Amniotic epithelial cell (primary cell): ENCODE measurements around the gene DIRAS1.
"Not testable (repeated sequence)": the region's sequence is repeated elsewhere in the genome, so short reads cannot be mapped to it uniquely, and the experiment has no call there.

Experiments
- DNase-seq: peaks from one replicate; pipeline ENCODE4 v3.0.0-alpha.2; 2010; ENCODE audit warnings: low read depth

Gene DIRAS1

DNA sequence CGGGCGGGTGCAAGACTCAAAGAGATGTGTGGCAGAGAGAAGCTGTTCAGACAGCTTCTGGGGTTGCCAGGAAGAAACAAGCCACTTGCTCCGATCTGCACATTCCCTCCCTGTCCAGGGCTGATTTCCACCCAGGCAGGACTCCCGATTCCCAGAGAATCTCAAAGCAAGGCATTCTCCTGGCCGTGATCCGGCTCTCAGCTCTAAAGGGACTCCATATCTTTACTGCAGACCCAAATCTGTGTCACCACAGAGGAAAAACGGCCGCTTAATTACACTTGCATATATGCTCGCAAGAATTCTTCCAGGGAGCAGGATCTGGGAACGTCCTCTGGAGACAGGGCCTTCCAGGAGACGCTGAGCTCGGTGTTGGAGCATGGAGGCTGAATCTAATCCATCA, 44.3 kb downstream of the DIRAS1 start:
- no peak for DNase-seq

- no peak for DNase-seq
These were observed 45.3 kb downstream of the DIRAS1 start for GRCh38 chr19:2675892-2676291.

GRCh38 chr19:2670217-2670616, 51.0 kb downstream of the DIRAS1 start:
- DNase-seq: no peak

DNA sequence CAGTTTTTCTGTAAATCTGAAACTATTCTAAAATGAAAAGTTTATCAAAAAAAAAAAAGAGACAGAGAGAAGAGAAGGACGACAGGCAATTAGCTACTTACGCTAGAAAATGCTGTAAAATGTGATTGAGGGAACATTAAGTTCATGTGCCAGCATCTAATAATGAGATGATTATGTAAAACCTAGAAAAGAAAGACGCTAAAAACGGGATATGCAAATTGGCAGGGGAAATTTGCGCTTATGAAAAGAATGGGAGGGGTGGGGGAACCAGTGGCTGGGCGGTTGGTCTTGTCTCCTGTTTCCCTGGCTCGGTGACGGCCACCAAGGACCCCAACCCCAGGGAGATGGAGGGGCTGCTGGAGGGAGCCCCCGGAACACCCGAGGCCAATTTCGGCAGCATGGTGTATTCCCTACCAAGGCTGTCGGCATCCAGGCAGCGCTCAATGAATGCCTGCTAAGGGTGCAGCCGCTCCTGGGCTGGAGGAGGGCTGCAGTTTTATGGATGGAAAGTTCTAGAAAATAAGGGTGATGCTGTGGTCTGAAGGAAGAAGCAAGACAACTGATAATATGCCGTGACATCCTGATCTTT, 52.9 kb downstream of the DIRAS1 start:
- DNase-seq: no peak

- not testable (repeated sequence) for DNase-seq
These were observed 53.8 kb downstream of the DIRAS1 start for GRCh38 chr19:2667349-2667748.

DNA sequence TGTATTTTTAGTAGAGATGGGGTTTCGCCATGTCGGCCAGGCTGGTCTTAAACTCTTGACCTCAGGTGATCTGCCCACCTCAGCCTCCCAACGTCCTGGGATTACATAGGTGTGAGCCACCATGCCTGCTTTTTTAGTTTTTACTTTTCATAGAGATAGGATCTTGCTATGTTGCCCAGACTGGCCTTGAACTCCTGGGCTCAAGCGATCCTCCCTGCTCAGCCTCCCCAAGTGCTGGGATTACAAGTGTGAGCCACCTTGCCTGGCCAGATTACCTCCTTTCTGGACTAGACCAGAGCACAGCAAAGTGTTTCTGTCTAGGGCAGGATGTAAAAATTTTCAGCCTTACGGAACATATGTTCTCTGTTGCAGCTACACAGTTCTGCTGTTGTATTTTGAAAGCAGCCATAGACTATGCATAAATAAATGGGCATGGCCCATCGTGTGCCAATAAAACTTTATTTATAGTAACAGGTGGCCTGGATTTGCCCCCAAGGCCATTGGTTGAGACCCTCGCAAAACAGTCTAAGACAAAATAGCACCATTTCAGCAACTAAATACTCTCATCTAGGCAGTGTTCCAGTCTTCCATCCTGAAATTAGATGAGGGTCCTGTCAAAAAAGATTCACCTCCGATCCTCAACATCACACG, 54.7 kb downstream of the DIRAS1 start:
- no peak for DNase-seq

DNA sequence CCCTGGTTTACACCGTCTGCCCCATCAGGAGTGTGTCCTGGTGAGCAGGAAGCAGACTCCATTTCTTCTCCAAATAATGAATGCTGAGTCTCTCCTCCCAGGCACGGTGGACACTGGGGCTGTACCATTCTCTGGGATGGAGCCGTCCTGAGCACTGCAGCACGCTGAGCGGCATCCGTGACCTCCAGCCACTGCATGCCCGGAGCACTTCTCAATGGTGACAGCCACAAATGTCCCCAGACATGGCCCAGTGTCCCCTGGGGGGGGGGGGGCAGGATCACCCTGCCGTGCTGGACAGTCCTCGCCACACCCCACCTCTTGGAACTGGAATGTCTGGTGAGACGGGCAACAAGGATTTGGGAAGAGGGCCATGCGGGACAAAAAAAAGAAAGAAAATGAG, 56.1 kb downstream of the DIRAS1 start:
- DNase-seq: no peak
